MM.1S (cell line): ENCODE measurements around the gene PDZRN3.

ENCODE experiments used
- DNase-seq: peaks from one replicate; pipeline ENCODE4 v3.0.0-alpha.2; 2015
- H2AFZ ChIP-seq: fragments of 300-600 bp; sonication (generic); 2 replicates; pipeline ENCODE4 v1.6.0; 2016; ENCODE audit warnings: antibody characterized with exemption, low read length
- H3F3A ChIP-seq: fragments of 300-600 bp; sonication (generic); 2 replicates; pipeline ENCODE4 v1.6.1; 2016; ENCODE audit warnings: mild to moderate bottlenecking, antibody characterized with exemption, low read length, moderate library complexity, mixed read lengths; ENCODE audit not compliant: insufficient read depth
- H3K27ac ChIP-seq: fragments of 300-600 bp; sonication (generic); 2 replicates; pipeline ENCODE4 v1.5.1; 2016; ENCODE audit warnings: mild to moderate bottlenecking, low read length
- H3K27me3 ChIP-seq: fragments of 300-600 bp; sonication (generic); replicated peaks from 2 replicates; pipeline ENCODE4 v1.6.0; 2016; ENCODE audit warnings: low read length; ENCODE audit not compliant: insufficient read depth
- H3K36me3 ChIP-seq: fragments of 300-600 bp; sonication (generic); replicated peaks from 2 replicates; pipeline ENCODE4 v1.6.1; 2016; ENCODE audit warnings: mild to moderate bottlenecking, low read length, mixed read lengths; ENCODE audit not compliant: insufficient read depth
- H3K4me1 ChIP-seq: fragments of 300-600 bp; sonication (generic); 2 replicates; pipeline ENCODE4 v1.6.1; 2016; ENCODE audit warnings: low read length, mixed read lengths
- H3K4me2 ChIP-seq: fragments of 300-600 bp; sonication (generic); 2 replicates; pipeline ENCODE4 v1.6.0; 2016; ENCODE audit warnings: low read depth, low read length
- H3K4me3 ChIP-seq: fragments of 300-600 bp; sonication (generic); 2 replicates; pipeline ENCODE4 v1.5.1; 2016; ENCODE audit warnings: low read length, mixed read lengths
- H3K79me2 ChIP-seq: fragments of 300-600 bp; sonication (generic); 2 replicates; pipeline ENCODE4 v1.6.1; 2016; ENCODE audit warnings: mixed run types, low read length, mixed read lengths
- H3K9ac ChIP-seq: fragments of 300-600 bp; sonication (generic); 2 replicates; pipeline ENCODE4 v1.6.1; 2016; ENCODE audit warnings: low read length, mixed read lengths
- H3K9me2 ChIP-seq: fragments of 300-600 bp; sonication (generic); replicated peaks from 2 replicates; pipeline ENCODE4 v1.6.1; 2016; ENCODE audit warnings: mild to moderate bottlenecking, low read length, mixed read lengths; ENCODE audit not compliant: insufficient read depth
- H3K9me3 ChIP-seq: fragments of 300-600 bp; sonication (generic); replicated peaks from 2 replicates; pipeline ENCODE4 v1.6.1; 2016; ENCODE audit warnings: mild to moderate bottlenecking, low read length, mixed read lengths; ENCODE audit not compliant: insufficient read depth
- H4K20me1 ChIP-seq: fragments of 300-600 bp; sonication (generic); 2 replicates; pipeline ENCODE4 v1.6.1; 2016; ENCODE audit warnings: mild to moderate bottlenecking, low read length, moderate library complexity, mixed read lengths; ENCODE audit not compliant: insufficient read depth
- EZH2 ChIP-seq: fragments of 300-600 bp; sonication (generic); optimal IDR thresholded peaks from 2 replicates; pipeline ENCODE3; 2017; ENCODE audit warnings: low read depth, mild to moderate bottlenecking, antibody characterized with exemption, low read length, mixed read lengths
- EZH2phosphoT487 ChIP-seq: fragments of 300-600 bp; sonication (generic); IDR thresholded peaks from 2 replicates; pipeline ENCODE4 v1.6.1; 2018; ENCODE audit warnings: antibody characterized with exemption, low read length
- TF ChIP-seq, protein P1 (sequence below): fragments of 300-600 bp; sonication (generic); IDR thresholded peaks from 2 replicates; pipeline ENCODE4 v1.5.1; 2016; ENCODE audit warnings: antibody characterized with exemption, low read length, mixed read lengths

Gene PDZRN3

DNA sequence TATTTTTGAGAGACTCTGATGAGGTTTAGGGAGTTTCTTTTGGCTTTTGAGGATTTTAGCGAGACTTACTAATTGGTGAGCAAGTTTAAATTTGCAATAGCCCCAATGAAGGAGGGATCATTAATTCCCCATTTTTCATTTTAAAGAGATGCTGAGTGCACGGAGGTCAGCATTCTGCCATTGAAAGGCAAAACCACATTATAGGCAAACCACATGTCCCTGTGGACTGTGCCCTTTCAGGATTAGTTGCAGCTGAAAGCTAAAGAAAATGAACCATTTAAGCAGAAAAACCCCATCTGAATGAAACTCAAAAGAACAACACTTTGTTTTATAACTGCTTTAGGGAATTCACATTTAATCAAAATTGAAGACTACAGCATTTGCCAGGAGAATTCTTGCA is 246.5 kb downstream of the PDZRN3 start:
- no peak for TF ChIP-seq EZH2phosphoT487
- TF ChIP-seq EZH2, result no peak
- TF ChIP-seq, protein P1, sequence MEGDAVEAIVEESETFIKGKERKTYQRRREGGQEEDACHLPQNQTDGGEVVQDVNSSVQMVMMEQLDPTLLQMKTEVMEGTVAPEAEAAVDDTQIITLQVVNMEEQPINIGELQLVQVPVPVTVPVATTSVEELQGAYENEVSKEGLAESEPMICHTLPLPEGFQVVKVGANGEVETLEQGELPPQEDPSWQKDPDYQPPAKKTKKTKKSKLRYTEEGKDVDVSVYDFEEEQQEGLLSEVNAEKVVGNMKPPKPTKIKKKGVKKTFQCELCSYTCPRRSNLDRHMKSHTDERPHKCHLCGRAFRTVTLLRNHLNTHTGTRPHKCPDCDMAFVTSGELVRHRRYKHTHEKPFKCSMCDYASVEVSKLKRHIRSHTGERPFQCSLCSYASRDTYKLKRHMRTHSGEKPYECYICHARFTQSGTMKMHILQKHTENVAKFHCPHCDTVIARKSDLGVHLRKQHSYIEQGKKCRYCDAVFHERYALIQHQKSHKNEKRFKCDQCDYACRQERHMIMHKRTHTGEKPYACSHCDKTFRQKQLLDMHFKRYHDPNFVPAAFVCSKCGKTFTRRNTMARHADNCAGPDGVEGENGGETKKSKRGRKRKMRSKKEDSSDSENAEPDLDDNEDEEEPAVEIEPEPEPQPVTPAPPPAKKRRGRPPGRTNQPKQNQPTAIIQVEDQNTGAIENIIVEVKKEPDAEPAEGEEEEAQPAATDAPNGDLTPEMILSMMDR, result no peak
- H3K9me3 ChIP-seq, result no peaks in the 10 kb centered on the region
- H4K20me1 ChIP-seq, result no peaks in the 10 kb centered on the region
- H2AFZ ChIP-seq, result no peak overlapping the region
- H3K9me2 ChIP-seq, result no peaks in the 10 kb centered on the region
- no peak for DNase-seq
- no peaks in the 10 kb centered on the region for H3F3A ChIP-seq
- H3K27me3 ChIP-seq, result no peaks in the 10 kb centered on the region
- no peaks in the 10 kb centered on the region for H3K4me1 ChIP-seq
- H3K36me3 ChIP-seq, result no peaks in the 10 kb centered on the region
- H3K4me3 ChIP-seq, result no peak overlapping the region
- H3K4me2 ChIP-seq, result no peak overlapping the region
- no peak overlapping the region for H3K27ac ChIP-seq
- H3K79me2 ChIP-seq, result no peaks in the 10 kb centered on the region
- no peak overlapping the region for H3K9ac ChIP-seq

DNA sequence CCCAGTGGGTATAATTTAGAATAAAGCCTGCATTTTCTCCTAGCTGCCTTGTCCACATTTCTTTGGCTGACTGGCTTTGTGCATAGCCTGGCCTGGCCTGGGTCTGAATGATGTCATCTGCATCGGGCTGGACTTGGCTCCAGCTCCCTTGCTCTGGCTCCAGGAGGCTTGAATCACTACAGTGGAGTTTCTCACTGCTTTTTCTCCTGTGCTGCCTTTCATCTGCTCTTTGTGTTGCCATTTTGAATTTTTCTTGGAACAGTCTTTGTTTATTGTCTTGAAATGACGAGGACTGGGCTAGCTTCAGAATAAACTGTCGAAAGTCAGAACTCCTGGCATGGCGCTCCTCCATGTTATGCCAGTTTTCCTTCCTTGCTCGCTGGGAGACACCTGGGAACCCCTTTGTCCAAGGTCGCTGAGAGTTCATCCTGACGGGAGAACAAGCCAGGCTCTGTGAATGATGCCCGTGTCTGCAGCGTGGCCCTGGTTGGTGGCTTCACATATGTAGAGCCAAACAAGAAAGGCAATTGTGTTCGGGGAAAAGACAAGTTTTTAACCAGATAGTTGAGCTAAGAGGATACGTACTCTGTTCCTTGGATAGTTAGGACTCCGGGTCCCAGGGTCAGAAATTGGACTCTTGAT is 258.9 kb downstream of the PDZRN3 start:
- no peak overlapping the region for H2AFZ ChIP-seq
- DNase-seq, result no peak

DNA sequence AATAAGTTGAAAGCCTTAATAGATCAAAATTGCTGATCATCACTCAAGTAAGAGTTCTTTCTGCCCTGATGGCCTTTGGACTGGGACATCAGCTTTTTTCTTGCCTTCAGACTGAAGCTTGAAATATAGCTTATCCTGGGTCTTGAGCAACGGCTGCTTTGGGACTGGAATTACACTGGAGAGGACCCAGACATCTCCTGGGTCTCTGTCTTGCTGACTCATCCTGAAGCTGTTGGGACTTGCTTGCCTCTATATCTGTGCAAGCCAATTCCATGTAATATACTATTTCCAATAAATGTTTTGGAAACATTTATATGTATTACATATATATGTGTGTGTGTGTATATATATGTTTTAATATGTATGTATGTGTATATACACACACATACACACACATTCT is 260.2 kb downstream of the PDZRN3 start:
- H3K27me3 ChIP-seq, result no peaks in the 10 kb centered on the region
- TF ChIP-seq EZH2phosphoT487, result no peak
- TF ChIP-seq, protein P1, result no peak
- TF ChIP-seq EZH2, result no peak
- H4K20me1 ChIP-seq, result no peaks in the 10 kb centered on the region
- H3K4me1 ChIP-seq, result no peaks in the 10 kb centered on the region
- no peak for DNase-seq
- no peak overlapping the region for H3K9ac ChIP-seq
- no peaks in the 10 kb centered on the region for H3K36me3 ChIP-seq
- no peaks in the 10 kb centered on the region for H3K9me3 ChIP-seq
- no peak overlapping the region for H2AFZ ChIP-seq
- H3K4me3 ChIP-seq, result no peak overlapping the region
- H3K79me2 ChIP-seq, result no peaks in the 10 kb centered on the region
- no peak overlapping the region for H3K4me2 ChIP-seq
- no peak overlapping the region for H3K27ac ChIP-seq
- no peaks in the 10 kb centered on the region for H3F3A ChIP-seq
- H3K9me2 ChIP-seq, result no peaks in the 10 kb centered on the region

More for the DNA sequence above, 258.9 kb downstream of the PDZRN3 start:
- no peak overlapping the region for H3K27ac ChIP-seq
- no peaks in the 10 kb centered on the region for H3K36me3 ChIP-seq
- H3K9ac ChIP-seq, result no peak overlapping the region
- TF ChIP-seq, protein P1, result no peak
- TF ChIP-seq EZH2phosphoT487 (no peak), EZH2 (no peak)
- no peaks in the 10 kb centered on the region for H3K9me3 ChIP-seq
- H3K27me3 ChIP-seq, result no peaks in the 10 kb centered on the region
- no peaks in the 10 kb centered on the region for H3F3A ChIP-seq
- H3K4me1 ChIP-seq, result no peaks in the 10 kb centered on the region
- H3K9me2 ChIP-seq, result no peaks in the 10 kb centered on the region
- H4K20me1 ChIP-seq, result no peaks in the 10 kb centered on the region
- H3K4me2 ChIP-seq, result no peak overlapping the region
- H3K4me3 ChIP-seq, result no peak overlapping the region
- H3K79me2 ChIP-seq, result no peaks in the 10 kb centered on the region
